Forelimb muscle (tissue), 1 donor: ENCODE measurements around the gene ALOX15. TPM values are rescaled to one million over a fixed set of nuclear protein-coding genes. Genes with fewer than 3 reads are reported as not detected.
"Not testable (repeated sequence)": the region's sequence is repeated elsewhere in the genome, so short reads cannot be mapped to it uniquely, and the experiment has no call there.

Experiments
- DNase-seq: peaks from one replicate; pipeline ENCODE4 v3.0.0-alpha.2; 2013; ENCODE audit warnings: low read depth
- polyA plus RNA-seq: library from polyadenylated mRNA; unstranded; fragments of 120-200 nt; gene quantifications from one replicate; pipeline ENCODE4 v1.2.1, GENCODE V29; 2013; ENCODE audit not compliant: insufficient read length

The ALOX15 gene, protein sequence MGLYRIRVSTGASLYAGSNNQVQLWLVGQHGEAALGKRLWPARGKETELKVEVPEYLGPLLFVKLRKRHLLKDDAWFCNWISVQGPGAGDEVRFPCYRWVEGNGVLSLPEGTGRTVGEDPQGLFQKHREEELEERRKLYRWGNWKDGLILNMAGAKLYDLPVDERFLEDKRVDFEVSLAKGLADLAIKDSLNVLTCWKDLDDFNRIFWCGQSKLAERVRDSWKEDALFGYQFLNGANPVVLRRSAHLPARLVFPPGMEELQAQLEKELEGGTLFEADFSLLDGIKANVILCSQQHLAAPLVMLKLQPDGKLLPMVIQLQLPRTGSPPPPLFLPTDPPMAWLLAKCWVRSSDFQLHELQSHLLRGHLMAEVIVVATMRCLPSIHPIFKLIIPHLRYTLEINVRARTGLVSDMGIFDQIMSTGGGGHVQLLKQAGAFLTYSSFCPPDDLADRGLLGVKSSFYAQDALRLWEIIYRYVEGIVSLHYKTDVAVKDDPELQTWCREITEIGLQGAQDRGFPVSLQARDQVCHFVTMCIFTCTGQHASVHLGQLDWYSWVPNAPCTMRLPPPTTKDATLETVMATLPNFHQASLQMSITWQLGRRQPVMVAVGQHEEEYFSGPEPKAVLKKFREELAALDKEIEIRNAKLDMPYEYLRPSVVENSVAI
- polyA plus RNA-seq = 0.40 TPM

DNA sequence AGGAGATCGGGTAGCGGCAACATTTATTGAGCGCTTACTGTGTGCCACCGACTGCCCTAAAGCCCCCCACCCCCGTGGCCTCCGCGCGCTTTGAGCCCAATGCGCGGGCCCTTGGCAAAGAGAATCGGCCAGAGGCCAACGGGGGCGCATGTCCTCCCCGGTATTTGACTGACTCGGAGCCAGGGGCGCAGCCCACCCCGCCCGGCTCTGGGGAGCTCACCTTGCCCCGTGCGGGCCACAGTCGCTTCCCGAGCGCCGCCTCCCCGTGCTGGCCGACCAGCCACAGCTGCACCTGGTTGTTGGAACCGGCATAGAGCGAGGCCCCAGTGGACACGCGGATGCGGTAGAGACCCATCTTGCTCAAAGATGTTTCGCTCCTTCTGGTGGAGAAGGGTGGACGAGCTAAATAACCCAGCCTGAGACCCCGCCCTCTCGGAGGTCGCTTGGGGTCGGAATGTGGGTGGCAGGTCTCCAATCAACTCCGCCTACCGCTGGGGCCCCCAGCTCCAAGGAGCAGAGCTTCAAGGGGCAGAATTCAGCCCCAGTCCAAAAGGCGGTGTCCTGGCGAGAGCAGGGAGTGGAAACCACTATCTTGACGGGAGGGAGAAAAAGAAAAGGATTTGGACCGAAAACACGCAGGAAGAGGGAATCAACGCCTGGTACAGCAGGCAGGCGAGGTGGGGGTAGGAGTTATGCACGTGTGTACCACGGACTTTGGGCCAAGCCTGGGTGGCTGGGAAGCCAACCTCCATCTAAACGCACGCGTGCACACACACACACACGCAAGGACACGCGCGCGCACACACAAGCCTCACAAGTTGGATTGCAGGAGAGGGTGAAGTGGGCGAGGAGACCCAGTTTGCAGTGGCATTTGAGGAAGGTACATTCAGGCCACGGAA, at the start of gene ALOX15:
TSS of gene ALOX15 (minus strand) at position 382 of the 899 bp plus-strand sequence. CDS start at position 355, 27 bp downstream.
- DNase-seq = no peak

- DNase-seq = no peak
Measured at GRCh38 chr17:4690745-4691144, 49.3 kb upstream of the ALOX15 start.

DNA sequence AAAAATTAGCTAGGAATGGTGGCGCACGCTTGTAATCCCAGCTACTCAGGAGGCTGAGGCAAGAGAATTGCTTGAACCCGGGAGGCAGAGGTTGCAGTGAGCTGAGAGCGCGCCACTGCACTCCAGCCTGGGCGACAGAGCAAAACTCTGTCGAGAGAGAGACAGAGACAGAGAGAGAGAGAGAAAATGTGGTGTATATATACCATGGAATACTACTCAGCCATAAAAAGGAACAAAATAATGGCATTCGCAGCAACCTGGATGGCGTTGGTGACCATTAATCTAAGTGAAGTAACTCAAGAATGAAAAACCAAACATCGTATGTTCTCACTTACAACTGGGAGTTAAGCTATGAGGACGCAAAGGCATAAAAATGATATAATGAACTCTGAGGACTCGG, 48.4 kb upstream of the ALOX15 start:
- DNase-seq = not testable (repeated sequence)

DNA sequence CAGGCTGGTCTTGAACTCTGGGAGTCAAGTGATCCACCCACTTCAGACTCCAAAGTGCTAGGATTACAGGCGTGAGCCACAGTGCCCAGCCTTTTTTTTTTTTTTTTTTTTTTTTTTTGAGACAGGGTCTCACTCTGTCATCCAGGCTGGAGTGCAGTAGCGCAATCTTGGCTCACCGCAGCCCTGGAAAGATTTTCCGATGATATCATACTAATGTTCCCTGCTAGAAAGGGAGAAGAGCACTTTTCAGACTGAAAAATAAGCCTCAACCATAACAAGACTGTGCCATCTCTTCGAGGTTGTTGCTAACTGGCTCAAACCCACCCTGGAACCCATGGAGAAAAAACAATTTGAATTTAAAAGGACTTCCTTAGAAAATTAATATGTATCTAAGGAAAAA, 42.3 kb upstream of the ALOX15 start:
- peak; percentile 43 for DNase-seq

- no peak for DNase-seq
Measured at GRCh38 chr17:4679658-4680057, 38.2 kb upstream of the ALOX15 start.

GRCh38 chr17:4678448-4679026, 37.1 kb upstream of the ALOX15 start:
- DNase-seq = no peak

GRCh38 chr17:4676791-4677190, 35.3 kb upstream of the ALOX15 start:
- no peak for DNase-seq

GRCh38 chr17:4675791-4676190, 34.3 kb upstream of the ALOX15 start:
- no peak for DNase-seq

- DNase-seq = no peak
Measured at GRCh38 chr17:4674685-4674998, 33.2 kb upstream of the ALOX15 start.

DNA sequence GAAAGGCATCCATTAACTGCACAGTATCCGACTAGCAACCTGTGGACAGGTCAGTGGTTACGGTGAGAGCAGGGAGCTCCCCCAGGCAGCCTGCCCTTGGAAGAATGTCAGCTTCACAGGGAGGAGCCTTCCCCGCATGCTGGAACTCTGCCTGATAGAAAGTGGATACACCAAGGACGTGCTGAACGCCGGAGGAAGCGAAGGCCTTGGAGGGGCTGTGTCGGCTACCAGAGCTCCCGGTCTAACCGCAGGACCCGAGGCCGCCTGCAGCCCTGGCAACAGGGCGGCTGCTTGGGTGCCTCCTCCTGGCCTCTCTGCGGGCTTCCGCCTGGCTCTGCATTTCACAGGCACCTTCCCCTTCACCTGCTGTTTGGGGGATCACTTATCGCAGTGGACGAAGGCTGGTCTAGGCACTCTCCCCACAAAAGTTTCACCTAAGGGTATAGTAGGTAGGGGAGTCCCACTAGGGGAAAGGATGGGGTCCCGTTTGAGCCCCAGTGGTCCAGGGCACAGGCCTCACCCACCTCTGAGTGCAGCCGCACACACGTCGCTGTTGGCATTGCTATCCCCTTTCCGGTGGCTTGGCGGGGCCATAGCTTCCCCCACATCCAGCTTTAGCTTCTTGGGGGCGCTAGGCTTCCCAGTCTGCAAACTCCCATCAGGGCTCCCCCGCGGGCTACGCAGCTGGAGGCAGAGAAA, 32.7 kb upstream of the ALOX15 start:
- DNase-seq = no peak

- DNase-seq = no peak
Measured at GRCh38 chr17:4673169-4673568, 31.7 kb upstream of the ALOX15 start.

- DNase-seq = no peak
Measured at GRCh38 chr17:4672751-4673150, 31.3 kb upstream of the ALOX15 start.

GRCh38 chr17:4672055-4672630, 30.7 kb upstream of the ALOX15 start:
- no peak for DNase-seq

DNA sequence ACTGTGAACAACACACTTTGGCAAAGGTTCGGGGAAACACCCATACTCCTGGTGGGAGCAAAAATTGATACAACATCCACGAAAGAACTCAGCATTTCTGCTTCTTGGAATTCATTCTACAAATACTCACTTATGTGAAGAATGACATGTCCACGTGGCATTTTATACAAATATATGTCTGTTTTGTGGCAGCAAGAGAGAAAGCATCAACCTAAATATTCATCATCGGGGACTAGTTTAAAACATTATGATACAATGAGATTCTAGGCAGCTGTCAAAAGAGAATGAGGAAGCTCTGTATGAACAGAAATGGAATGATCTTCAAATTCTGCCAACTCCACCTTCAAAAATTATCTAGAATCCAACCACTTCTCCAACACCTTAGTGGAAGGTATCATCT, 25.7 kb upstream of the ALOX15 start:
- no peak for DNase-seq

GRCh38 chr17:4666296-4666695, 24.8 kb upstream of the ALOX15 start:
- DNase-seq = no peak

- no peak for DNase-seq
Measured at GRCh38 chr17:4665027-4665426, 23.5 kb upstream of the ALOX15 start.

- no peak for DNase-seq
Measured at GRCh38 chr17:4664230-4664629, 22.8 kb upstream of the ALOX15 start.

DNA sequence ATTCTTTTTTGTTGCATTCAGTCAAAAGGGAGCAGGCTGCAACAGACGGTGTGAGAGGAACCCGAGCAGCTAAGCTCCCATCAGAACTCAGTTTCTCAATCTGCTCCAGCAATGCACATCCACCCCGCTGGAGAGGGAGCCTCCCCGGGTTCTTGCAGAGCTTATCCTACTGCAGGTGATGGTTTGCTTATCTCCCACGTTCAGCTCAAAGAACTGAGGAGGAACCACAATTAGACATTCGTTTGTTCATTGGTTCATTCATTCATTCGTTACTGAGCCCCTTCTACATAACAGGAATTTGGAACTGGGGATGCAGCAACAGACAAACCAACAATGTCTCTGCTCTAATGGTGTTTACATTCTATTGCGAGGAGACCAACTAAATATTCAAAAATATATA, 22.2 kb upstream of the ALOX15 start:
- DNase-seq = no peak

- no peak for DNase-seq
Measured at GRCh38 chr17:4658478-4659305, 17.2 kb upstream of the ALOX15 start.

DNA sequence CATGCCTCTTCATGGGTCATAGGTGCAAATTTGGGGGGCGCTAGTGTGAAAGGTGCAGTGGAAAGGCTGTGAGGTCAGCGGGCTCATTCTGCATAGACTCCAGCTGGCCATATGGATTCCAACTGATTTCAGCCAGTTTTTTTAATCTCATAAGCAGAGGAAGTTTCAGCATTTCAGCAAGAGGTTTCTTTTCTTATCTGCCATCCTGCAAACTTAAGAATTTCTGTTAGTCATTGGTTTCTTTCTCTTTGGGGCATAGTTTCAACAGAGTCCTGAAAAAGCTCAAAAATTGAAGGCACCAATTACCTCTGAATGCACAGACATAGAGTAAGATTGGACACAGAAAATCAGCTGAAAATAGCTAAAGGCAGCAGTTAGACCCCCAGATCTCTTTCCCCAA, 16.2 kb upstream of the ALOX15 start:
- no peak for DNase-seq
